SK-N-SH (cell line): Measurements from ENCODE around the gene EML3. TPM values are rescaled to one million over a fixed set of nuclear protein-coding genes. Genes with fewer than 3 reads are reported as not detected.

Experiments
- CTCF ChIA-PET: fragments of 300-600, 350-600 bp; formaldehyde crosslinking; extraction: SDS; loops from one replicate; lab custom pipeline; 2021; lab: Yijun Ruan, JAX
- POLR2A ChIA-PET: fragments of 350-600 bp; sonication (Branson Sonifier 250); formaldehyde crosslinking; extraction: SDS; loops from one replicate; lab custom pipeline; 2020; ENCODE audit warnings: antibody characterized with exemption, inconsistent platforms; lab: Yijun Ruan, JAX
- DNase-seq: peaks from one replicate; pipeline ENCODE4 v3.0.0; 2012
- H2AFZ ChIP-seq: fragments of 200-600 bp; sonication (generic); 2 replicates; pipeline ENCODE4 v1.8.1; 2016; ENCODE audit warnings: antibody characterized with exemption, mild to moderate bottlenecking, low read depth
- H3F3A ChIP-seq: fragments of 200-600 bp; sonication (generic); replicated peaks from 2 replicates; pipeline ENCODE3; 2016; ENCODE audit warnings: antibody characterized with exemption, mild to moderate bottlenecking; ENCODE audit not compliant: insufficient read depth
- H3K27ac ChIP-seq, 2 experiments: fragments of 200-500 bp in 1 of 2; fragments of 200-600 bp in 1 of 2; sonication (Bioruptor generic) in 1 of 2; sonication (generic), shearing (Covaris generic) in 1 of 2; 2 replicates each; pipeline versions ENCODE4 v1.5.1 to v1.6.1; 2014 to 2016; ENCODE audit warnings: low read depth in 2 of 2, inconsistent platforms in 1 of 2, low read length in 1 of 2, mild to moderate bottlenecking in 1 of 2, mixed read lengths in 1 of 2
- H3K27me3 ChIP-seq: fragments of 200-600 bp; sonication (generic), shearing (Covaris generic); 2 replicates; pipeline ENCODE4 v1.6.1; 2016; ENCODE audit warnings: mixed run types; ENCODE audit not compliant: insufficient read depth
- H3K36me3 ChIP-seq, 2 experiments: fragments of 200-500 bp in 1 of 2; fragments of 200-600 bp in 1 of 2; sonication (Bioruptor generic) in 1 of 2; sonication (generic) in 1 of 2; replicated peaks in 1 of 2; 2 replicates each; pipeline versions ENCODE3 to v1.5.1; 2014 to 2016; ENCODE audit warnings: low read length in 1 of 2, mild to moderate bottlenecking in 1 of 2; ENCODE audit not compliant: insufficient read depth in 2 of 2, control insufficient read depth in 1 of 2
- H3K4me1 ChIP-seq, 2 experiments: fragments of 200-500 bp in 1 of 2; fragments of 200-600 bp in 1 of 2; sonication (Bioruptor generic) in 1 of 2; sonication (generic), shearing (Covaris generic) in 1 of 2; 2 replicates each; pipeline versions ENCODE4 v1.5.1 to v1.6.1; 2014 to 2016; ENCODE audit warnings: low read depth in 1 of 2, low read length in 1 of 2, mixed run types in 1 of 2; ENCODE audit not compliant: insufficient read depth in 2 of 2, control insufficient read depth in 1 of 2
- H3K4me2 ChIP-seq: fragments of 200-600 bp; sonication (generic), shearing (Covaris generic); 2 replicates; pipeline ENCODE4 v1.6.1; 2017; ENCODE audit warnings: mixed run types
- H3K4me3 ChIP-seq, 2 experiments: fragments of 200-500 bp in 1 of 2; fragments of 200-600 bp in 1 of 2; sonication (Bioruptor generic) in 1 of 2; sonication (generic), shearing (Covaris generic) in 1 of 2; 2 replicates each; pipeline versions ENCODE4 v1.5.1 to v1.8.1; 2014 to 2016; ENCODE audit warnings: low read depth in 2 of 2, inconsistent platforms in 1 of 2, low read length in 1 of 2, mild to moderate bottlenecking in 1 of 2, mixed read lengths in 1 of 2, moderate library complexity in 1 of 2
- H3K79me2 ChIP-seq: fragments of 200-600 bp; sonication (generic); 2 replicates; pipeline ENCODE4 v1.8.1; 2017; ENCODE audit warnings: mild to moderate bottlenecking; ENCODE audit not compliant: insufficient read depth
- H3K9ac ChIP-seq: fragments of 200-600 bp; sonication (generic); 2 replicates; pipeline ENCODE4 v1.6.1; 2017; ENCODE audit warnings: mixed run types
- H3K9me2 ChIP-seq: fragments of 200-600 bp; sonication (generic); 2 replicates; pipeline ENCODE4 v1.6.1; 2017; ENCODE audit warnings: mixed run types
- H3K9me3 ChIP-seq: fragments of 200-600 bp; sonication (generic); 2 replicates; pipeline ENCODE4 v1.6.1; 2017; ENCODE audit warnings: mixed run types, mild to moderate bottlenecking, moderate library complexity
- H4K20me1 ChIP-seq: fragments of 200-600 bp; sonication (generic); 2 replicates; pipeline ENCODE4 v1.6.1; 2017; ENCODE audit warnings: mild to moderate bottlenecking, mixed run types; ENCODE audit not compliant: insufficient read depth
- CHD2 ChIP-seq: fragments of 150-350 bp; IDR thresholded peaks from 2 replicates; pipeline ENCODE4 v1.6.1; 2018; ENCODE audit warnings: low read length; ENCODE audit not compliant: partially characterized antibody
- CTCF ChIP-seq: fragments of 200-600 bp; sonication (generic); IDR thresholded peaks from 2 replicates; pipeline ENCODE4 v1.6.1; 2017; ENCODE audit warnings: antibody characterized with exemption, mild to moderate bottlenecking, moderate library complexity
- ELF1 ChIP-seq: IDR thresholded peaks from 2 replicates; pipeline ENCODE4 v1.4.0; 2012
- EP300 ChIP-seq, 2 experiments: IDR thresholded peaks; 2 replicates each; pipeline versions ENCODE4 v1.4.0 to v1.6.1; 2012; ENCODE audit warnings: borderline replicate concordance in 1 of 2, low read depth in 1 of 2, low read length in 1 of 2
- EZH2phosphoT487 ChIP-seq: fragments of 200-600 bp; sonication (generic); IDR thresholded peaks from 2 replicates; pipeline ENCODE4 v1.6.1; 2017; ENCODE audit warnings: low read depth, mixed run types, mild to moderate bottlenecking, antibody characterized with exemption, moderate library complexity, borderline replicate concordance
- FOSL2 ChIP-seq: IDR thresholded peaks from 2 replicates; pipeline ENCODE4 v1.4.0; 2012; ENCODE audit warnings: low read depth, mild to moderate bottlenecking, moderate library complexity, borderline replicate concordance
- GABPA ChIP-seq: IDR thresholded peaks from 2 replicates; pipeline ENCODE4 v1.4.0; 2012; ENCODE audit warnings: low read depth, mild to moderate bottlenecking
- JUND ChIP-seq: IDR thresholded peaks from 2 replicates; pipeline ENCODE4 v1.4.0; 2012
- MAX ChIP-seq: IDR thresholded peaks from 2 replicates; pipeline ENCODE4 v1.4.0; 2012; ENCODE audit warnings: low read depth
- MXI1 ChIP-seq: IDR thresholded peaks from 2 replicates; pipeline ENCODE4 v1.6.1; 2012; ENCODE audit warnings: mild to moderate bottlenecking, low read depth, low read length, improper control_type of control experiment
- NFIC ChIP-seq: IDR thresholded peaks from 2 replicates; pipeline ENCODE4 v1.4.0; 2012; ENCODE audit warnings: borderline replicate concordance
- PBX3 ChIP-seq: IDR thresholded peaks from 2 replicates; pipeline ENCODE4; 2012
- POLR2AphosphoS5 ChIP-seq: IDR thresholded peaks from 2 replicates; pipeline ENCODE4 v1.6.1; 2012; ENCODE audit warnings: low read depth, low read length
- RCOR1 ChIP-seq: fragments of 150-350 bp; IDR thresholded peaks from 2 replicates; pipeline ENCODE4 v1.6.1; 2017; ENCODE audit warnings: antibody characterized with exemption, low read length
- RFX5 ChIP-seq: IDR thresholded peaks from 2 replicates; pipeline ENCODE4 v1.6.1; 2012; ENCODE audit warnings: mild to moderate bottlenecking, improper control_type of control experiment, low read length
- RXRA ChIP-seq: IDR thresholded peaks from 2 replicates; pipeline ENCODE4 v1.4.0; 2012; ENCODE audit warnings: low read depth, mild to moderate bottlenecking, borderline replicate concordance
- SIN3A ChIP-seq: IDR thresholded peaks from 2 replicates; pipeline ENCODE4 v1.6.1; 2012; ENCODE audit warnings: low read depth, mild to moderate bottlenecking, low read length, moderate library complexity, borderline replicate concordance
- SMC3 ChIP-seq: IDR thresholded peaks from 2 replicates; pipeline ENCODE4 v1.6.1; 2012; ENCODE audit warnings: low read depth, low read length, improper control_type of control experiment
- TAF1 ChIP-seq: IDR thresholded peaks from 2 replicates; pipeline ENCODE4 v1.6.1; 2012; ENCODE audit warnings: low read depth, mild to moderate bottlenecking, low read length, moderate library complexity, borderline replicate concordance
- TCF12 ChIP-seq: IDR thresholded peaks from 2 replicates; pipeline ENCODE4 v1.4.0; 2012
- TEAD4 ChIP-seq: IDR thresholded peaks from 2 replicates; pipeline ENCODE4 v1.4.0; 2012; ENCODE audit warnings: mild to moderate bottlenecking, borderline replicate concordance; ENCODE audit not compliant: insufficient read depth
- USF1 ChIP-seq: IDR thresholded peaks from 2 replicates; pipeline ENCODE4 v1.4.0; 2012; ENCODE audit warnings: low read depth, borderline replicate concordance
- YY1 ChIP-seq: IDR thresholded peaks from 2 replicates; pipeline ENCODE4 v1.4.0; 2012; ENCODE audit warnings: low read depth, mild to moderate bottlenecking
- ZBTB33 ChIP-seq: IDR thresholded peaks from 2 replicates; pipeline ENCODE4 v1.4.0; 2012; ENCODE audit warnings: low read depth, borderline replicate concordance
- WGBS: methylation state at CpG from one replicate; pipeline ENCODE4 v1.1.6; 2017; ENCODE audit warnings: low lambda C conversion rate; 5-methylcytosine and 5-hydroxymethylcytosine counted together
- polyA plus RNA-seq, 3 experiments: library from polyadenylated mRNA; depleted of rRNA; stranded (reverse); fragments of >200 nt; gene quantifications; 2 replicates each; pipeline ENCODE4 v1.2.3, GENCODE V29; 2012

Gene EML3
- polyA plus RNA-seq, 1 of the 3 experiments (the other 2 are of a cell fraction): 43.0 TPM

- POLR2A ChIA-PET: interaction anchor here (0.7 to 3.3 kb wide), 15 partner anchors 9 to 225 kb away, joined by 3 to 37 read pairs (median 7); partner anchors contain the start of genes C11orf98, CSKMT, EEF1G and EML3
- peak; percentile 99 for DNase-seq
- Histone ChIP-seq H3K9me3 (no peaks in the 10 kb centered on the region), H3K9me2 (no peaks in the 10 kb centered on the region), H3K4me3 (peak within 1 kb of the TSS; percentile 77 to 92), H3K27ac (peak within 1 kb of the TSS; percentile 78 to 86), H3K27me3 (no peaks in the 10 kb centered on the region), H3K9ac (peak within 1 kb of the TSS; percentile 87), H3K36me3 (peaks cover 9 to 21% of the 10 kb centered on the region in 2 experiments), H3K4me1 (peaks cover 7 to 15% of the 10 kb centered on the region in 2 experiments; a peak in 3 of 4 replicates), H2AFZ (peak within 1 kb of the TSS; percentile 43; the same call in 1 of the 2 replicates), H3K79me2 (peaks cover 30% of the 10 kb centered on the region), H3K4me2 (peak within 1 kb of the TSS; percentile 94), H3F3A (peaks cover 41% of the 10 kb centered on the region), H4K20me1 (no peaks in the 10 kb centered on the region)
- TF ChIP-seq TAF1 (peak; percentile 30; the same call in 1 of the 2 replicates), RXRA (no peak), ELF1 (peak; percentile 93), NFIC (peak; percentile 25), RFX5 (no peak), CTCF (0 out of 2 replicates have a peak, but pooled peaks have one; percentile 6), TEAD4 (no peak), RCOR1 (no peak; the same call in 1 of the 2 replicates), TCF12 (peak; percentile 67; the same call in 1 of the 2 replicates), JUND (0 out of 2 replicates have a peak, but pooled peaks have one; percentile 12), MXI1 (peak; percentile 100), GABPA (peak; percentile 97), SMC3 (no peak), EZH2phosphoT487 (no peak), YY1 (0 out of 2 replicates have a peak, but pooled peaks have one; percentile 38), FOSL2 (peak; percentile 10; the same call in 1 of the 2 replicates), CHD2 (peak; percentile 96), POLR2AphosphoS5 (peak; percentile 84), SIN3A (0 out of 2 replicates have a peak, but pooled peaks have one; percentile 59), PBX3 (peak; percentile 48), ZBTB33 (peak; percentile 76), MAX (peak; percentile 99), USF1 (peak; percentile 79), EP300 (IDR thresholded peaks at IDR 0.05; ENCODE audit: borderline replicate concordance in 1 of 2, low read depth in 1 of 2, low read length in 1 of 2) (0 out of 4 replicates have a peak, but pooled peaks of 1 of the 2 experiments have one; percentile 24)
- CTCF ChIA-PET: interaction anchor here (0.8 to 2.5 kb wide), 12 partner anchors 8 to 227 kb away, joined by 3 to 16 read pairs (median 4); partner anchors contain the start of genes ROM1, TMEM179B and TUT1
- WGBS: 4% methylated on average over 56 of the region's 77 CpGs
Observed at GRCh38 chr11:62621567-62622470, 9.2 kb upstream of the EML3 start, which contains the start of gene B3GAT3. B3GAT3 (minus strand) TSS chr11:62621986; CDS start chr11:62621947, 39 bp downstream.
